ENCODE data around the gene PHACTR3. TPM values are rescaled to one million over a fixed set of nuclear protein-coding genes. Genes with fewer than 3 reads are reported as not detected.

PHACTR3 gene
- total RNA-seq, 4 donors from 2014 or later: 0.66 to 7.8 TPM; not detected in 2

DNA sequence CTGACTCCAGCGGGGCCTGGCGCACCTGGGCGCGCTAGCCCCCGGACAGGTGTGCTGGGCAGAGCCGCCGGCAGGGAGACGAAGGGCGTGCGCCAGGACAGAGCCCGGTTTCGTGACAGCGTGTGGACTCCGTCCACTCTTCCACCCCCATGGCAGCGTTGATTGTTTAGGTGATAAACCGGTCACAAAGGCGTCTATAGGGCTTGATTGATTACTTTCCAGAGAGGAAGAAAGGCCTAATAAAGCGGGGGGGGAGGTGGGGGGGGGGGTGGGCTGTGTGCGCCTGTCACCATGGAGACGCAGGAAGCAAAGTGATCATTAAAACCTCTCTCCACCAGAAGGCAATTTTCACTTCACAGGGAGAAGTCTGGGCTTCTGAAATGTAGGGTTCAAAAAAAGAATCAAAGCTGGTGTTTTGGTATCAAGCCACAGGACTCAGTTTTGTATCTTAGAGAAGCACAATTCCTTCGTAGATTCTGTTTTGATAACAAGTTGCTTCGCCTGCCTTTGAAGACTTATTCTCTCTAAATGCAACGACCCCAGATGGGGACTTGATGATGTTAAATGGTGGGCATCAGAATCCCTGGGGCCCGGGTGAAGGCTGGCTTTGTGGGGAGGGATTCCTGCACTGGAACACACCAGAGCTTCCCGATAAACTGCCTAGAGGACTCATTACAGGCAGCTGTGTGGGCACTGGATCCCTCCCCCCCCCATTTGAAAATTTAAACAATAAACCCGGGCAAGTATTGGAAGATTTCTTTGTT lies 1.4 kb downstream of the PHACTR3 start:
- no peak for TF ChIP-seq CTCF (IDR thresholded peaks at IDR 0.05; ENCODE audit: low read depth)

DNA sequence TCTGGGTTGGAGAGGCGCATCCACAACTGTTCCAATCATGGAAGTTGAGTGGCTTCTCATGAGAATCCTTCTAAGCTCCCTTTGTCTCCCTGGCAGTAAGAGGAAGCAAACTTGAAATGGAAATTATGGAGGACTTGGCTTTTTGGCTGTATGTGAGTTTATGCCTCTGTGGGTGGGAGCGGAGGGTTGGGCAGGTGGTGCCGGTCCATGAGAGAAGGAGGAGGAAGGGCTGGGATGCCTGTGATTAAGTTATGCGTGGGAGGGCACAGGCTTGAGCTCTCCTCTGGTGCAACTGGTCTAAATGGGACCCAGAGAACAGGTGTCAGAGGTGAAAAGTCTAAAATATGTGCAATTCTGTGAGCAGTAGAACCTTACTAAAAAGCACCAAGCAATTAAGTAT lies 2.2 kb downstream of the PHACTR3 start:
- no peak for TF ChIP-seq CTCF (IDR thresholded peaks at IDR 0.05; ENCODE audit: low read depth)

- no peak for TF ChIP-seq CTCF (IDR thresholded peaks at IDR 0.05; ENCODE audit: low read depth)
Observed at GRCh38 chr20:59608396-59608795, 4.1 kb downstream of the PHACTR3 start.

GRCh38 chr20:59608871-59609270 lies 4.5 kb downstream of the PHACTR3 start:
- TF ChIP-seq CTCF (IDR thresholded peaks at IDR 0.05; ENCODE audit: low read depth): no peak

DNA sequence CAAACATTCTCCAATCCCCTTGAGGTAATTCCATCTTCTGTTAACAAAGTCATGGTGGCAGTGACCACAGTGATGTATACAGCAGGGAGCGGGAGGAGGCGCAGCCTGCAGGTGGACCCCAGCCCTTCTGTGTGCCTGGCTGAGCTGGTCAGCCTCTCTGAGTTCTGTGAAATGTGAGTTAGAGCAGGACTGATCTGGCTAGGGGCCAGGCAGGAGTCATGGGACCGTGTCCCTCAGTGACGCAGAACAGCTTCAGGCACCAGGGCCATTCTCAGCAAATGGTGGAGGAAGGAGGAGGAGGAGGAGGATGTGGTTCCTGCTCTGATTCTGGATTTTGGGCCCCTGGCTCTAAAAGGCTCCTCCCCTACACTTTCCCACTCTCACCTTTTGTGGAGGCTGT lies 6.9 kb downstream of the PHACTR3 start:
- TF ChIP-seq CTCF (IDR thresholded peaks at IDR 0.05; ENCODE audit: low read depth): no peak

GRCh38 chr20:59613861-59614260 lies 9.5 kb downstream of the PHACTR3 start:
- no peak for TF ChIP-seq CTCF (IDR thresholded peaks at IDR 0.05; ENCODE audit: low read depth)

DNA sequence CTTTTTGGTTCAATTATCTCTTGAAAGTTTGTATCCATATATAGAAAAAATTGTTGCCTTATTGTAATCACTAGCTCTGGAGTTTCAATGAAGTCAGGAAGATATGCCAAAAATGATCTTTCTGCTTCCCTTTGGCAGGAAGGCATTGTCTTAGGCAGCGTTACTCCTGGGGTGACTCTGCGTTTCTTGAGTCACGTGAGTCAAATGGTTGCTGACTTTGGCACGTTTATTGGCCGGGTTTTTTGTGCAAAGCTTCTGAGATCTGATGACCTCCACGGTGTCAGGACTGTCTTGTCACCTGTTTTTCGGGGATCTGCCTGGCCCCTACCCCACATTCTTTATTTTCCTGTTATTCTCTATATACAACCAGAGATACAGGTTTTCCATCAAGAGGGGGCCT lies 10.4 kb downstream of the PHACTR3 start:
- no peak for TF ChIP-seq CTCF (IDR thresholded peaks at IDR 0.05; ENCODE audit: low read depth)

All from subcutaneous adipose tissue (tissue), 4 donors.